ENCODE data around the gene GALR1. TPM values are rescaled to one million over a fixed set of nuclear protein-coding genes. Genes with fewer than 3 reads are reported as not detected.

Gene GALR1
- total and polyA plus RNA-seq, 11 donors, result under 0.01 to 0.08 (median 0.04) TPM; not detected in 6

DNA sequence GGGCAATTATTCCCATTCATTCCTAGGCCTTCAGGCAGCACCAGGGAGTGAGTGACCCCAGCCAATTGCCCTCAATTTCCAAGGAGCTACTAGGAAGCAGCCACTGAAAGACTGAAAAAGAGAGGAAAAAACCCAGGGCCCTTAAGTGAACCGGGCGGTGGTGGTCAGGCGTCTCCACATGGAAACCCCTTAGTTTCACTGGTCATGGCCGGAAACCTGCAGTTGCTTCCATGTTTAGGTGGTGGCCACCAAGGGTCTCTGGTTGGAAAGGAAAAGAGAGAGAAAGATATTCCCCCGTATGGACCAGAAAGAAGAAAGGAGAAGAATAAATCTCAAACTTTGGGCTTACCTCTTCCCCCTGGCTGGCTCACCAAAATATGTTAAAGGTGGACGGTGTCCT, 64.9 kb downstream of the GALR1 start:
- no peak for TF ChIP-seq POLR2A (IDR thresholded peaks at IDR 0.05)
- TF ChIP-seq, protein P1, sequence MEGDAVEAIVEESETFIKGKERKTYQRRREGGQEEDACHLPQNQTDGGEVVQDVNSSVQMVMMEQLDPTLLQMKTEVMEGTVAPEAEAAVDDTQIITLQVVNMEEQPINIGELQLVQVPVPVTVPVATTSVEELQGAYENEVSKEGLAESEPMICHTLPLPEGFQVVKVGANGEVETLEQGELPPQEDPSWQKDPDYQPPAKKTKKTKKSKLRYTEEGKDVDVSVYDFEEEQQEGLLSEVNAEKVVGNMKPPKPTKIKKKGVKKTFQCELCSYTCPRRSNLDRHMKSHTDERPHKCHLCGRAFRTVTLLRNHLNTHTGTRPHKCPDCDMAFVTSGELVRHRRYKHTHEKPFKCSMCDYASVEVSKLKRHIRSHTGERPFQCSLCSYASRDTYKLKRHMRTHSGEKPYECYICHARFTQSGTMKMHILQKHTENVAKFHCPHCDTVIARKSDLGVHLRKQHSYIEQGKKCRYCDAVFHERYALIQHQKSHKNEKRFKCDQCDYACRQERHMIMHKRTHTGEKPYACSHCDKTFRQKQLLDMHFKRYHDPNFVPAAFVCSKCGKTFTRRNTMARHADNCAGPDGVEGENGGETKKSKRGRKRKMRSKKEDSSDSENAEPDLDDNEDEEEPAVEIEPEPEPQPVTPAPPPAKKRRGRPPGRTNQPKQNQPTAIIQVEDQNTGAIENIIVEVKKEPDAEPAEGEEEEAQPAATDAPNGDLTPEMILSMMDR (IDR thresholded peaks at IDR 0.05), result no peak
- WGBS, 4 donors, result 91 to 92% (median 92%) methylated on average over 6 of the region's 6 CpGs
- H3K4me1 ChIP-seq, result no peaks in the 10 kb centered on the region
- peaks cover 0 to 8% (median 0%) of the 10 kb centered on the region in 9 donors for H3K27me3 ChIP-seq
- no peak overlapping the region for H3K27ac ChIP-seq
- ATAC-seq, result no peak
- no peak overlapping the region for H3K4me3 ChIP-seq
- no peak for DNase-seq
- H3K9me3 ChIP-seq, result no peaks in the 10 kb centered on the region
- no peaks in the 10 kb centered on the region for H3K36me3 ChIP-seq
- intact Hi-C loops (cut with DNase I), result no loop called here

DNA sequence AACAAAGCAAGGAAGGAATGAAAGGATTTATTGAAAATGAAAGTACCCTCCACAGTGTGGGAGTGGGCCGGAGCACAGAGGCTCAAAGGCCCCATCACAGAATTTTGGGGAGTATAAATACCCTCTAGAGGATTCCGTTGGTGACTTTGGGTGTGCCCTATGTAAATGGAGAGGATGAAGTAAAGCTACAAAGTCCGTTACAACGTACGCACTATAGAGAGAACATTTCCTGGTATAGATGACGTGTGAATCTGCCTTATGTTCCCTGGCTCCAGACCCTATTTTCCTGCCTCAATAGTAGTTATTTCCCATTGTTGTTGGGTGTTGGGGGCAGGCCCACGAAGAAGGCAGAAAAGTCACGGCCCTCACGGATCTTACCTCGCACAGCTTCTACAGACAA, 65.3 kb downstream of the GALR1 start:
- Histone ChIP-seq H3K27me3 (peaks cover 0 to 8% (median 0%) of the 10 kb centered on the region in 9 donors), H3K4me3 (no peak overlapping the region), H3K9me3 (no peaks in the 10 kb centered on the region), H3K36me3 (no peaks in the 10 kb centered on the region), H3K27ac (no peak overlapping the region), H3K4me1 (no peaks in the 10 kb centered on the region)
- WGBS, 4 donors, result 91 to 94% (median 91%) methylated on average over 10 of the region's 10 CpGs
- TF ChIP-seq POLR2A (IDR thresholded peaks at IDR 0.05), result no peak
- TF ChIP-seq, protein P1 (IDR thresholded peaks at IDR 0.05), result no peak
- no peak for ATAC-seq
- no peak for DNase-seq
- intact Hi-C loops (cut with DNase I), result no loop called here

DNA sequence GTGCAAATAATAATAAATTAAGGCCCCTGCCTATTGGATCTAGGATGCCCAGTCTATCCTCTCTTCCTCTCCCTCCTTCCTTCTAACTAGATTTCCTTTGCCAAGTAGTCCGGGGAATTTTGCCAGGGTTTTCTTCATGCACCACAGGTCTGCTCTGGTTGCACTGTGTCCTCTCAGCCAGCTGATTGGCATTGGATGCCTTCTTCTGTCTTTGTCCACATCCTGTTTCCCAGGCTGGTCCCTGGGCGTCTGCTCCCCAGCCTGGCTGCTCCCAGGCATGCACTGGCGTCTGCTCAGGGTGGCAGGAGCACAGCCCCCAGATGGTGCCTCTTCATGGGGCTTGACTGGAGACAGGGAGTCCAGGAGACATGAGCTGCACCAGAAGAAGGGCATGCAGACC, 66.4 kb downstream of the GALR1 start:
- 56 to 71% (median 67%) methylated on average over 2 to 3 of the region's 3 CpGs for WGBS, 4 donors
- H3K9me3 ChIP-seq, result no peaks in the 10 kb centered on the region
- intact Hi-C loops (cut with DNase I), result no loop called here

DNA sequence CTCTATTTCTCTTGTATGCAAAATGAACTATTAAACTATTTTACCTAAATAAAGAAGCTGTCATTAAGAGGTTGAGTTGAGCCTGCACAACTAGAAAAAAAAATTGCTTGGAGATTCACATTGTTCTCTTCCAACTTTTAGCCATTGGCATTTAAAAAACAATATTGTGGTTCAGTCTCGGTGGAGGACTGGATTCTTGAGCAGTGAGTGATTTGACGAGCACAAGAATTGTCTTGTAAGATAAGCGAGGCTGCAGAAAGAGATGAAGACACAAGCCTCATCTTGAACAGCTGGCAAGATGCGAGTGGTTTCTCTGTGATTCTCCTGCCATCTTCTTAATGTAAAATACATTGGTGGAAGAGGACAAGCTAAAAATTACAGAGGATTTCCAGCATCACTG, 67.0 kb downstream of the GALR1 start:
- Histone ChIP-seq H3K9me3 (no peaks in the 10 kb centered on the region), H3K27me3 (peaks cover 0 to 8% (median 0%) of the 10 kb centered on the region in 9 donors), H3K4me1 (peaks cover 0 to 11% (median 6%) of the 10 kb centered on the region in 12 donors), H3K36me3 (no peaks in the 10 kb centered on the region), H3K4me3 (no peak overlapping the region), H3K27ac (no peak overlapping the region)
- DNase-seq, result no peak
- no peak for TF ChIP-seq POLR2A (IDR thresholded peaks at IDR 0.05)
- TF ChIP-seq, protein P1 (IDR thresholded peaks at IDR 0.05), result no peak
- no peak for ATAC-seq
- WGBS, 4 donors, result 68 to 77% (median 72%) methylated on average over 4 of the region's 4 CpGs
- intact Hi-C loops (cut with DNase I), result no loop called here

More for the DNA sequence above, 66.4 kb downstream of the GALR1 start:
- ATAC-seq (no peak), DNase-seq (no peak)
- H3K4me1 ChIP-seq, result peaks cover 0 to 7% (median 4%) of the 10 kb centered on the region in 12 donors
- peaks cover 0 to 8% (median 0%) of the 10 kb centered on the region in 9 donors for H3K27me3 ChIP-seq
- TF ChIP-seq, protein P1 (IDR thresholded peaks at IDR 0.05), result no peak
- TF ChIP-seq POLR2A (IDR thresholded peaks at IDR 0.05), result no peak
- H3K36me3 ChIP-seq, result no peaks in the 10 kb centered on the region
- no peak overlapping the region for H3K4me3 ChIP-seq
- no peak overlapping the region for H3K27ac ChIP-seq

Measured in heart left ventricle (tissue), 16 donors.